Amygdala (tissue), 56 donors: ENCODE measurements around the gene JADE2.
"Not testable (repeated sequence)": the region's sequence is repeated elsewhere in the genome, so short reads cannot be mapped to it uniquely, and the experiment has no call there.

ENCODE experiments used
- DNase-seq, 56 donors: peaks; one replicate each; lab custom pipeline; 2025; lab: John Stamatoyannopoulos, UW

JADE2 gene

DNA sequence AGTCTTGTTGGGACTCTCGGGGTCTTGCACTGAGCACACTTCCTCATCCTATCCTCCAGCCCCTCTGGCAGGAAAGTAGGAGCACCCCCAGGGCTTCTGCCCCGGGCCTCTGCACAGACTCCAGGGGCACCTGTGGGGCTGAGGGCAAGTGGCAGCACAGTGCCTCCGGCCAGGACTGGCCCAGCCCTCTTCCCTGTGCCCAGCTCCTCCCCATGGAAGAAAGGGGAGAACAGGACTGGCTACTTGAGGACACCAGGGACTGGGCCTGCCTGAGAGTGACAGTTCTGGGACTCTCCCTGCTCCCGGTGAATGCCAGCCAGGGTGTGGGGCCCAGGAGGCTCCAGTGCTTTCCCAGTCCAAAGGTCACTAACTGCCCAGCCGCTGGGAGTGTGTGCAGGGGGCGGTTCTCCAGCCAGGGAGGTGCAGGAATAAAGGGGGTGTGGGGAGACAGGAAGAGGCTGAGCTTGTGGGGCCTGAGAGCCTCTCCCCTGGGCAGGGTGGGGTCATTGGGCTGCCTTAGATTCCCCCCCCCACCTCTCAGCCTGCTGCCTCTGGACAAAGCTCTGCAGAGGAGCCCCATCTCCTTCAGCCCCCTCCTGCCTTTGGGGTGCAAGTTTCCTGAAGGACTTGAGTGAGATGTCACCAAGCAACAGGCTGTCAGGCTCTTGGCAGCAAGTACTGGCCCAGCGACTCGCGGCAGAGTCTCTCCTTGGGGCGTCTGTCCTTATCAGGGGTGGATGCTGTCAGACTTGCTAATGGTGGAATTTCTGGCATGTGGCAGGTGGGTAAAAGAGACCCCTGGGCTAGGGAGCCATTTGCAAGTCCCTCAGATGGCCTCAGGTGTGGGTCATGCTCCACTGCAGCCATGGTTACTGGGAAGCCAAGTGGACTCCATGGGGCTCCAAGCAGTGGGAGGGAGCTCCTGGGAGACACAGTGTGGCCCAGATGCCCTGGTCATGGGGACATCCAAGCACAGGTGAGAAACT lies 19.1 kb upstream of the JADE2 start:
- peak in 2 of 56 donors; percentile 11 to 15 for DNase-seq

- no peak for DNase-seq
These were observed 18.0 kb upstream of the JADE2 start for GRCh38 chr5:134507452-134507851.

- no peak for DNase-seq
These were observed 16.8 kb upstream of the JADE2 start for GRCh38 chr5:134508521-134509195.

DNA sequence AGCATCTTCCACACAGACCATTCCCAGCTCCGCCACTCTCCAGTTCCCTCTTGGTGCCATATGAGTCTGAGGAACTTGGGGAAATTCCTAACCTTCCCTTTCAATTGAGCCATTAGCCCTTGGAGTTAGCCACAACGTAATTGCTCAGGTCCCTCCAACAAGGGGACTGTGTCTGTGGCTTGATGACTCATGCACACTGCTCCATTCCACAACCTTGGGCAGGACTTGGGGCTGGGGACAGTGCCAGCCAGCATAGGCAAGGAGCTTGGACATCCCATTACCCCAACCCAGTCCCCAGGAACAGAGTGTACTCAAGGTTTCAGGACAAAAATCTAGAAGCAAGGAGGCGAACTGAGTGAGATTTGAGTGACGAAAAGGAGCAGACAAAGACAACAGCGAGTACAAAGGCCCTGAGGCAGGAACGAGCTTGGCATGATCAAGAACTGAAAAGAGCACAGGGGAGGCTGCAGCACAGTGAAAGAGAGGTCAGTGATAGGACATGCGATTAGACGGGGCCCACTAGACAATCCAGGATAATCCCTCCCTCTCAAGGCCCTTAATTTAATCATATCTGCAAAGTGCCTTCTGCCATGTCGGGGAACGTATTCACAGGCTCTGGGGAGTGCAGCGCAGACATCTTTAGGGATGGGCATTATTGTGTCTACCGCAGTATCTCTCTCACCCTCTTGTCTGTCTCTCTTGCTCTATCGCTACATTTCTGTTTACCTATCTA lies 16.0 kb upstream of the JADE2 start:
- DNase-seq = peak in 1 of 56 donors; percentile 37

GRCh38 chr5:134510970-134511795 lies 14.3 kb upstream of the JADE2 start:
- DNase-seq = no peak

- DNase-seq = peak in 3 of 56 donors; percentile 12 to 21 (median 18)
These were observed 13.4 kb upstream of the JADE2 start for GRCh38 chr5:134511796-134512660.

GRCh38 chr5:134512661-134512999 lies 12.8 kb upstream of the JADE2 start:
- no peak for DNase-seq

DNA sequence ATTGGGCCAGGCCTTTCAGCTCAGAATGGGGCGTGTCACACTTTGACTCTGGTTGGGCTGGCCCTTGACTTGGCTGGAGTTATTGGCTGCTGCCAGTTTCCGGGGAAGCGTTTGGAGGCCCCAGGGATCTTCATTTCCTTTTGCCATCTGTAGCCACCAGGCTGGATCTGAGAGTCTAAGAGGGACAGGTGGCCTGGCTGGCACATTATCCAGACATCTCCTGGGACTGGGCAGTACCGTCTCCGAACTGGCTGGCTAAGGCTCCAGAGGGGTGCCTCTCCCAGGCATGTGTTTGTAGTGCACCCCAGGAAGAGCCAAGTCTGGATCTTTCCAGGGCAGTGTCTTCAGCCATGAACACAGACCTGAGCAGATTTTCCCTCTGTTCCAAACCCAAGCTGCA lies 9.7 kb upstream of the JADE2 start:
- DNase-seq = peak in 1 of 56 donors; percentile 5

- not testable (repeated sequence) for DNase-seq
These were observed 8.5 kb upstream of the JADE2 start for GRCh38 chr5:134516984-134517383.

DNA sequence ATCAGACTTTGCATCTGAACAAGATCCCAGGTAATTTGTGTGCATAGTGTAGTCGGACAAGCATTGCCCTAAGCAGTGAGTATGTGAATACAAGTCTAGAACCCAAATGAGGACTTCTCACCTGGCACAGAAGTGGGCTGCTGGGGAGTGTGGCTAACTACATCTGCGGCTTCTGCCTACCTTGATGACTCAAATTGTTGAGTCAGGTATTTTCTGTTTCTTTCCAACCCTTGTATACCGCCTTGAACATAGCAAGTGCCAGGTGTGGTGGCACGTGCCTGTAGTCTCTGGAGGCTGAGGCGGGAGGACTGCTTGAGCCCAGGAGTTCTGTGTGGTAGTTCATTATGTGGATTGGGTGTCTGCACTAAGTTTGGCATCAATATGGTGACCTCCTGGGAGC lies 7.9 kb upstream of the JADE2 start:
- no peak for DNase-seq

GRCh38 chr5:134519989-134520388 lies 5.5 kb upstream of the JADE2 start:
- DNase-seq = no peak

GRCh38 chr5:134521841-134522240 lies 3.6 kb upstream of the JADE2 start:
- no peak for DNase-seq

- no peak for DNase-seq
These were observed 1.8 kb upstream of the JADE2 start for GRCh38 chr5:134523543-134524271.

- peak in 53 of 56 donors; percentile 34 to 86 (median 68) for DNase-seq
These were observed 1.1 kb upstream of the JADE2 start for GRCh38 chr5:134524272-134524825.

DNA sequence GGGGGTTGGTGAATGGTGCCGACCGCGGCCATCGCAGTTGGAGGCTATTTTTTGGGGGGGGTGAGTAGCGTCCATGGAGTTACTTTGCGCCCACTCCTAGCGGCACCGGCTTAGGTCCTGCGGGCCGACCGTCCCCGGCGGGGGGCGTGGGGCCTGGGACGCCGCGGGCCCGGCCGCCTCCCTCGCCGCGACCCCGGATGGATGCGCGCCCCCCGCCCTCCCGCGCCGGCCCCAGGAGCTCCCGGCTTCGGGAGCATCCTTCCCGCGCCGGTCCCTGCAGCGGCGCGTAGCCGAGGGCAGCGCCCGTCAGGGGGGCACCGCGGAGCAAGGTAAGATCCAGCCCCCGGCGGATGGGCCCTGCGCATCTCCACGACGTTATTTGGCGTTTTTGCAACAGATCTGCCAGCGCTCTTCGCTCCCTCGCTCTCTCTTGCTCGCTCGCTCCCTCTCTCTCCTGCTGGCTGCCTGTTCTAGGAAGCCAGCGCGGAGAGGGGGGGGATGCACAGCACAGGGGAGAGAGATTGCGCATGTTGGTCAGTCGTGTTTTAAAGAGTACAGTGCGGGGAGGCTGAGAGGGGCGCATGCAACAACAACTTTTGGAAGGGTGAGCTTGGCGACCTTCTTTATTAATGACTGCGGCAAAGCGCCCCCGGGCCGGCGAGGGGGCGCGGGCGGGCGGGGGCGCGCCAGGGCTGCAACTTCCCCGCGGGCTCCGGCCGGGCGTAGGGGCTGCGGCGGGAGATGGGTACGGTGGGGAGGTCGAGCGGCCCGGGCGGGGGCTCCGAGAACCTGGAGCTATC lies 413 bp downstream of the JADE2 start:
- peak in 52 of 56 donors; percentile 11 to 80 (median 51) for DNase-seq

GRCh38 chr5:134526483-134527155 lies 1.1 kb downstream of the JADE2 start:
- DNase-seq = peak in 51 of 56 donors; percentile 41 to 94 (median 75)
